Motor neuron (in vitro differentiated cells): ENCODE measurements around the gene CALN1. TPM values are rescaled to one million over a fixed set of nuclear protein-coding genes. Genes with fewer than 3 reads are reported as not detected.
"Not testable (repeated sequence)": the region's sequence is repeated elsewhere in the genome, so short reads cannot be mapped to it uniquely, and the experiment has no call there.

Experiments used
- ATAC-seq, 8 experiments: fragments of 200-7000 bp; cut with Tn5 transposase; replicated peaks in 6 of 8; 2 replicates each; pipeline ENCODE4 v1.8.0; 2021; ENCODE audit warnings: mild to moderate bottlenecking in 8 of 8, moderate library complexity in 8 of 8
- H3K27ac ChIP-seq, 2 donors: fragments of 250-450 bp; sonication (Bioruptor Pico); 2 replicates each; pipeline ENCODE4 v1.9.0; 2021; ENCODE audit warnings: antibody characterized with exemption in 2 of 2, mild to moderate bottlenecking in 2 of 2, moderate library complexity in 1 of 2
- H3K4me1 ChIP-seq, 2 donors: fragments of 250-450 bp; sonication (Bioruptor Pico); replicated peaks in 1 of 2; 2 replicates each; pipeline ENCODE4 v1.6.1; 2021; ENCODE audit warnings: antibody characterized with exemption in 2 of 2, mild to moderate bottlenecking in 2 of 2, moderate library complexity in 1 of 2
- H3K4me3 ChIP-seq, 5 donors: fragments of 250-450 bp; sonication (Bioruptor Pico); 2 replicates each; pipeline ENCODE4 v1.9.0; 2021; ENCODE audit warnings: antibody characterized with exemption in 5 of 5, mild to moderate bottlenecking in 5 of 5, moderate library complexity in 4 of 5
- WGBS, 10 experiments: fragments of 450-650 bp; shearing (Covaris generic); methylation state at CpG; one replicate each; pipeline ENCODE4 v1.0.0; 2022; 5-methylcytosine and 5-hydroxymethylcytosine counted together
- in situ Hi-C, 9 experiments: fragments of 400-800 bp; cut with MboI; loops; one replicate each; pipeline ENCODE4 v1.15.0; 2021; ENCODE audit warnings: low sequenced_read_pairs in 9 of 9, low pct_unique_long_range_greater_than_20kb in 2 of 9; ENCODE audit not compliant: unreplicated experiment in 9 of 9
- total RNA-seq, 8 experiments: library from RNA; unstranded; fragments of 300-600 nt; gene quantifications; 2 replicates each; pipeline versions ENCODE4 v1.2.3 to v1.2.4, GENCODE V29; 2022

Gene CALN1
- total RNA-seq, 8 experiments from 2014 or later, result 0.05 to 2.4 (median 0.72) TPM

GRCh38 chr7:71828361-71828760 lies 583.8 kb downstream of the CALN1 start:
- ATAC-seq, result no peak
- Histone ChIP-seq H3K4me1 (no peaks in the 10 kb centered on the region), H3K4me3 (no peak overlapping the region), H3K27ac (no peak overlapping the region)
- WGBS, 10 experiments, result 10 to 100% (median 86%) methylated on average over 1 to 2 of the region's 2 CpGs; no CpG with 5 or more reads in 3 of the 10 experiments
- in situ Hi-C loops, result no loop called here

GRCh38 chr7:71826141-71826540 lies 586.0 kb downstream of the CALN1 start:
- H3K4me3 ChIP-seq, result no peak overlapping the region
- 17 to 69% (median 40%) methylated on average over 1 to 3 of the region's 3 CpGs; no CpG with 5 or more reads in 4 of the 10 experiments for WGBS, 10 experiments
- ATAC-seq, result no peak
- no peaks in the 10 kb centered on the region for H3K4me1 ChIP-seq
- in situ Hi-C loops, result no loop called here
- no peak overlapping the region for H3K27ac ChIP-seq

- no peaks in the 10 kb centered on the region for H3K4me1 ChIP-seq
- 0 to 90% (median 62%) methylated on average over 1 to 8 of the region's 9 CpGs; no CpG with 5 or more reads in 1 of the 10 experiments for WGBS, 10 experiments
- in situ Hi-C loops, result no loop called here
- no peak overlapping the region for H3K4me3 ChIP-seq
- no peak for ATAC-seq
- H3K27ac ChIP-seq, result no peak overlapping the region
Measured at GRCh38 chr7:71824006-71824760, 588.0 kb downstream of the CALN1 start.

GRCh38 chr7:71822406-71822805 lies 589.7 kb downstream of the CALN1 start:
- H3K4me3 ChIP-seq, H3K4me1 ChIP-seq, ATAC-seq, in situ Hi-C loops, H3K27ac ChIP-seq: not testable (repeated sequence)
- WGBS, 10 experiments, result 39 to 100% (median 81%) methylated on average over 1 to 7 of the region's 8 CpGs; no CpG with 5 or more reads in 3 of the 10 experiments

GRCh38 chr7:71817916-71818315 lies 594.2 kb downstream of the CALN1 start:
- no peaks in the 10 kb centered on the region for H3K4me1 ChIP-seq
- H3K4me3 ChIP-seq, result no peak overlapping the region
- no peak for ATAC-seq
- 0 to 100% (median 75%) methylated on average over 1 of the region's 1 CpG; no CpG with 5 or more reads in 4 of the 10 experiments for WGBS, 10 experiments
- H3K27ac ChIP-seq, result no peak overlapping the region
- in situ Hi-C loops, result no loop called here

- 0 to 100% (median 60%) methylated on average over 1 of the region's 1 CpG for WGBS, 10 experiments
- Histone ChIP-seq H3K4me3 (no peak overlapping the region), H3K4me1 (no peaks in the 10 kb centered on the region), H3K27ac (no peak overlapping the region)
- in situ Hi-C loops, result no loop called here
- no peak for ATAC-seq
Measured at GRCh38 chr7:71808115-71808514, 604.0 kb downstream of the CALN1 start.

GRCh38 chr7:71804256-71804655 lies 607.9 kb downstream of the CALN1 start:
- H3K27ac ChIP-seq, result no peak overlapping the region

GRCh38 chr7:71801976-71802375 lies 610.2 kb downstream of the CALN1 start:
- ATAC-seq, result no peak
- H3K27ac ChIP-seq, result no peak overlapping the region
- WGBS, 10 experiments, result 0 to 92% (median 78%) methylated on average over 1 to 4 of the region's 4 CpGs; no CpG with 5 or more reads in 1 of the 10 experiments
- no peaks in the 10 kb centered on the region for H3K4me1 ChIP-seq
- no peak overlapping the region for H3K4me3 ChIP-seq
- in situ Hi-C loops, result no loop called here

More at GRCh38 chr7:71804256-71804655, 607.9 kb downstream of the CALN1 start:
- in situ Hi-C loops, result no loop called here
- ATAC-seq, result no peak
- 0 to 90% (median 20%) methylated on average over 1 to 2 of the region's 3 CpGs; no CpG with 5 or more reads in 5 of the 10 experiments for WGBS, 10 experiments
- H3K4me1 ChIP-seq, result no peaks in the 10 kb centered on the region
- H3K4me3 ChIP-seq, result no peak overlapping the region

- no peaks in the 10 kb centered on the region for H3K4me1 ChIP-seq
- in situ Hi-C loops, result no loop called here
- WGBS, 10 experiments, result 40 to 100% (median 87%) methylated on average over 1 to 8 of the region's 11 CpGs; no CpG with 5 or more reads in 1 of the 10 experiments
- H3K27ac ChIP-seq, result no peak overlapping the region
- H3K4me3 ChIP-seq, result no peak overlapping the region
- ATAC-seq, result no peak
Measured at GRCh38 chr7:71800321-71800720, 611.8 kb downstream of the CALN1 start.

- no peak overlapping the region for H3K4me3 ChIP-seq
- H3K27ac ChIP-seq, result no peak overlapping the region
- in situ Hi-C loops, result no loop called here
- ATAC-seq, result no peak
- WGBS, 10 experiments, result 45 to 100% (median 87%) methylated on average over 3 to 10 of the region's 10 CpGs
- no peaks in the 10 kb centered on the region for H3K4me1 ChIP-seq
Measured at GRCh38 chr7:71795410-71795809, 616.7 kb downstream of the CALN1 start.

GRCh38 chr7:71793251-71793650 lies 618.9 kb downstream of the CALN1 start:
- Histone ChIP-seq H3K4me1 (no peaks in the 10 kb centered on the region), H3K4me3 (no peak overlapping the region), H3K27ac (no peak overlapping the region)
- ATAC-seq, result no peak
- WGBS, 10 experiments, result 20 to 92% (median 77%) methylated on average over 1 to 3 of the region's 5 CpGs; no CpG with 5 or more reads in 4 of the 10 experiments
- in situ Hi-C loops, result no loop called here

GRCh38 chr7:71787513-71787912 lies 624.6 kb downstream of the CALN1 start:
- 50 to 96% (median 89%) methylated on average over 1 to 15 of the region's 15 CpGs; no CpG with 5 or more reads in 2 of the 10 experiments for WGBS, 10 experiments
- in situ Hi-C loops, result no loop called here
- no peak for ATAC-seq
- H3K4me3 ChIP-seq, result no peak overlapping the region
- H3K4me1 ChIP-seq, result no peaks in the 10 kb centered on the region
- H3K27ac ChIP-seq, result no peak overlapping the region

- Histone ChIP-seq H3K4me3 (no peak overlapping the region), H3K27ac (no peak overlapping the region), H3K4me1 (peaks cover 0 to 4% of the 10 kb centered on the region in 2 donors)
- in situ Hi-C loops, result no loop called here
- no peak for ATAC-seq
- WGBS, 10 experiments, result 14 to 100% (median 40%) methylated on average over 1 to 4 of the region's 5 CpGs; no CpG with 5 or more reads in 5 of the 10 experiments
Measured at GRCh38 chr7:71785216-71785615, 626.9 kb downstream of the CALN1 start.

GRCh38 chr7:71784781-71785180 lies 627.4 kb downstream of the CALN1 start:
- H3K27ac ChIP-seq, result no peak overlapping the region
- in situ Hi-C loops, result no loop called here
- ATAC-seq, result no peak
- H3K4me1 ChIP-seq, result peaks cover 0 to 5% of the 10 kb centered on the region in 2 donors
- no peak overlapping the region for H3K4me3 ChIP-seq
- WGBS, 10 experiments, result 28 to 100% (median 91%) methylated on average over 2 to 4 of the region's 6 CpGs; no CpG with 5 or more reads in 5 of the 10 experiments
